GM12873 (cell line): ENCODE data around the gene PLA2G10.

ENCODE experiments used
- TF ChIP-seq, protein P1 (sequence below): IDR thresholded peaks from 2 replicates; pipeline ENCODE4 v1.5.1; 2012; ENCODE audit warnings: low read depth, mild to moderate bottlenecking, moderate library complexity, low read length, control low read depth; ENCODE audit not compliant: insufficient read depth; ENCODE audit errors: missing control alignments

Gene PLA2G10

GRCh38 chr16:14652726-14653125, 41.4 kb downstream of the PLA2G10 start:
- TF ChIP-seq, protein P1, sequence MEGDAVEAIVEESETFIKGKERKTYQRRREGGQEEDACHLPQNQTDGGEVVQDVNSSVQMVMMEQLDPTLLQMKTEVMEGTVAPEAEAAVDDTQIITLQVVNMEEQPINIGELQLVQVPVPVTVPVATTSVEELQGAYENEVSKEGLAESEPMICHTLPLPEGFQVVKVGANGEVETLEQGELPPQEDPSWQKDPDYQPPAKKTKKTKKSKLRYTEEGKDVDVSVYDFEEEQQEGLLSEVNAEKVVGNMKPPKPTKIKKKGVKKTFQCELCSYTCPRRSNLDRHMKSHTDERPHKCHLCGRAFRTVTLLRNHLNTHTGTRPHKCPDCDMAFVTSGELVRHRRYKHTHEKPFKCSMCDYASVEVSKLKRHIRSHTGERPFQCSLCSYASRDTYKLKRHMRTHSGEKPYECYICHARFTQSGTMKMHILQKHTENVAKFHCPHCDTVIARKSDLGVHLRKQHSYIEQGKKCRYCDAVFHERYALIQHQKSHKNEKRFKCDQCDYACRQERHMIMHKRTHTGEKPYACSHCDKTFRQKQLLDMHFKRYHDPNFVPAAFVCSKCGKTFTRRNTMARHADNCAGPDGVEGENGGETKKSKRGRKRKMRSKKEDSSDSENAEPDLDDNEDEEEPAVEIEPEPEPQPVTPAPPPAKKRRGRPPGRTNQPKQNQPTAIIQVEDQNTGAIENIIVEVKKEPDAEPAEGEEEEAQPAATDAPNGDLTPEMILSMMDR: no peak

DNA sequence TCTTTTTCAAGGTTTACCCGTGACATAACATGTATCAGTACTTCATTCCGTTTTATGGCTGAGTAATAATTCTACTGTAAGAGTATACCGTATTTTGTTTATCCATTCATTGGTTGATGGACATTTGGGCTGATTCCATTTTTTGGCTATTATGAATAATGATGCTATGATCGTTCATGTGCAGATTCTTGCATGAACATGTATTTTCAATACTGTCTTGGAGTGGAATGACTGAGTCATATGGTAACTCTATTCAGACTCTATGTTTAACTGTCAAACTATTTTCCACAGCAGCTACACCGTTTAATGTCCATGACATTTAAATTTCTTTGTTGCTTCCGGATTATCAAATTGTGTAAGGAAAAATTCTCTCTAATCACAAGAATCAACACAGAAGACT, 43.5 kb downstream of the PLA2G10 start:
- TF ChIP-seq, protein P1: no peak

GRCh38 chr16:14649816-14650215, 44.3 kb downstream of the PLA2G10 start:
- TF ChIP-seq, protein P1: no peak

GRCh38 chr16:14641926-14642325, 52.2 kb downstream of the PLA2G10 start:
- TF ChIP-seq, protein P1: no peak

- TF ChIP-seq, protein P1: no peak
Observed at GRCh38 chr16:14641206-14641605, 52.9 kb downstream of the PLA2G10 start.

DNA sequence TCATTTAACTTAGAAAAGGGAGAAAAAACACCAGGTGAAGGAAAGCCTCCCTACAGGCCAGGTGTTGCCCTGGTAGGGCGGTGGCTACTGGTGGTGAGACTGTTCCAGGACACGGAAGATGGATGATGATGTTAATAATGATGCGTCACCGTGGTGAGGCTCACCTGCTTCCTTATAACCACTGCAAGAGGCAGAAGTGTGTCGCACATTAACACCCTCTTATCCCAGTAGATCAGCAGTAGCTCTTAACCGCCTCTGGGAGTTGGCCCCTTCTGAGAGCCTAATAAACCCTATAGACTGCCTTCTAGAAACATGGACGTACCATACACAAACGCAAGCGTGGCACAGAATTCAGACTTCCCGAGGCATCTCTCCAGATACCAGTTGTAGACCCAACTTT, 53.6 kb downstream of the PLA2G10 start:
- TF ChIP-seq, protein P1: no peak

DNA sequence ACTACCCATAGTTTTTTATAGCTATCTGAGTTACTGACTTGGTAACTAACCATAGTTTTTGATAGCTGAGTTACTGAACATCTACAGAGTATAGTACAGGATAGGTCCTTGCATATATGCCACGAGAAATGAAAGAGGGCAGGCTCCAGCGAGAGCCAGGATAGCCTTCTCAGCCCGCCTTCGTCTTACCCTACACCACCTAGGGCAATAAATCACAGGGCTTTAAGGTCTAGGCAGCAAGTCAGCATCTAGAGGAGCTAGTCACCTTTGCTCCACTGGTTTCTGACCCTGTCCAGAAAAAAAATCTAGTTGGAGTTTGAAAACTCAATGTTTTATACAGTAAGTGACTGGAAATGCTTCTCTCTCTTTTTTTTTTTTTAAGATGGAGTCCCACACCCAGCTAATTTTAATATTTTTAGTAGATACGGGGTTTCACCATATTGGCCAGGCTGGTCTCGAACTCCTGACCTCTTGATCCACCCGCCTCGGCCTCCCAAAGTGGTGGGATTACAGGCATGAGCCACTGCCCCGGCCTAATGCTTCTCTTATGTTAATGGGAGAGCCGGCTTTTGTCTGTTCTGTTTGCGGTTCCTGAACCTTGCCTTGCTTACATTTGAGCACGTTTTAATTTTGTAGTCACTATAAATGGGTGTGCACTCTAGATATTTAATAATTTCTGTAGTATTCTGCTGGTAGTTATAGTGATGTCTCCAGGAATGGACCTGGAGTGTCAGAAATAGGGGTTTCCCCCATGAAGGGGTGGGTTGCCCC, 58.5 kb downstream of the PLA2G10 start:
- TF ChIP-seq, protein P1: no peak
